Measurements from ENCODE around the gene GOLPH3L. TPM values are rescaled to one million over a fixed set of nuclear protein-coding genes. Genes with fewer than 3 reads are reported as not detected.
A peak's percentile ranks its signal among the peaks of the same experiment; 100 is the strongest.

GOLPH3L gene
- total RNA-seq, 1 donor from 2014 or later: 14.7 TPM

DNA sequence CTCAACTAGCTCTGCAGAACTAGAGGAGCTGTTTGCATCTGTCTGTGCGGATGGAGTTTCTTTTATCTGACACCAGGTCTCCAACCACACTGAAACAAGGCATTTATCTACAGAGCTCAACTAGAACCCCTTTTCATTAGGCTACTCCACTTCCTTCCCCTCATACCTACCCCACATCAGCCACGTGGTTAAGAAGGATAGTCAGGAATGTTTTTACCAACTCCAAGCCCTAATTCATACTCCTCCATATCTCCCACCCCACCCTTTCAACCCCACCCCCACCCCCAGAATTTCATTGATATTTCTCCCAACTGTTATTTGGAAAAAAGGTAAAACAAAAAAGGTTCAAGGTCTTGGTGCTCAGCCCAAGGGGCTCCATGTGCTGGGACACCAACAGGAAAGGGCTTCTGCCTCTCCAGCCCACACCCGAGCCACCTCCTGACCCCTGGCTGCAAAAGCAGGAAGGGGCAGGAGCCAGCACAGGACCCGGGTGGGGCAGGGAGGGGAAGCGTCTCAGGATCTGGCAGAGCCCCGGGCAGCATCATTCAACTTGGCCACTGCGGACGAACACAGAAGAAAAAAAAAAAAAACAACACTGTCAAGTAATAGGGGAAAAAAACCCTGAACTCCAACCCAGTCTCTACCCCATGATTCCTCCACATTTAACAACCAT, 74.5 kb downstream of the GOLPH3L start:
- H3K27me3 ChIP-seq: no peaks in the 10 kb centered on the region
- intact Hi-C loops (cut with DNase I): no loop called here
- no peaks in the 10 kb centered on the region for H3K9me3 ChIP-seq
- no peak overlapping the region for H3K4me3 ChIP-seq
- peaks cover 10 to 31% of the 10 kb centered on the region in 2 donors for H3K4me1 ChIP-seq
- TF ChIP-seq, protein P1, sequence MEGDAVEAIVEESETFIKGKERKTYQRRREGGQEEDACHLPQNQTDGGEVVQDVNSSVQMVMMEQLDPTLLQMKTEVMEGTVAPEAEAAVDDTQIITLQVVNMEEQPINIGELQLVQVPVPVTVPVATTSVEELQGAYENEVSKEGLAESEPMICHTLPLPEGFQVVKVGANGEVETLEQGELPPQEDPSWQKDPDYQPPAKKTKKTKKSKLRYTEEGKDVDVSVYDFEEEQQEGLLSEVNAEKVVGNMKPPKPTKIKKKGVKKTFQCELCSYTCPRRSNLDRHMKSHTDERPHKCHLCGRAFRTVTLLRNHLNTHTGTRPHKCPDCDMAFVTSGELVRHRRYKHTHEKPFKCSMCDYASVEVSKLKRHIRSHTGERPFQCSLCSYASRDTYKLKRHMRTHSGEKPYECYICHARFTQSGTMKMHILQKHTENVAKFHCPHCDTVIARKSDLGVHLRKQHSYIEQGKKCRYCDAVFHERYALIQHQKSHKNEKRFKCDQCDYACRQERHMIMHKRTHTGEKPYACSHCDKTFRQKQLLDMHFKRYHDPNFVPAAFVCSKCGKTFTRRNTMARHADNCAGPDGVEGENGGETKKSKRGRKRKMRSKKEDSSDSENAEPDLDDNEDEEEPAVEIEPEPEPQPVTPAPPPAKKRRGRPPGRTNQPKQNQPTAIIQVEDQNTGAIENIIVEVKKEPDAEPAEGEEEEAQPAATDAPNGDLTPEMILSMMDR (IDR thresholded peaks at IDR 0.05): no peak
- DNase-seq (ENCODE audit: low spot score in 2 of 2): peak in 1 of 2 donors; percentile 72
- H3K27ac ChIP-seq: peak overlapping the region; percentile 71 to 74
- H3K36me3 ChIP-seq: peaks cover 42 to 61% of the 10 kb centered on the region in 2 donors

DNA sequence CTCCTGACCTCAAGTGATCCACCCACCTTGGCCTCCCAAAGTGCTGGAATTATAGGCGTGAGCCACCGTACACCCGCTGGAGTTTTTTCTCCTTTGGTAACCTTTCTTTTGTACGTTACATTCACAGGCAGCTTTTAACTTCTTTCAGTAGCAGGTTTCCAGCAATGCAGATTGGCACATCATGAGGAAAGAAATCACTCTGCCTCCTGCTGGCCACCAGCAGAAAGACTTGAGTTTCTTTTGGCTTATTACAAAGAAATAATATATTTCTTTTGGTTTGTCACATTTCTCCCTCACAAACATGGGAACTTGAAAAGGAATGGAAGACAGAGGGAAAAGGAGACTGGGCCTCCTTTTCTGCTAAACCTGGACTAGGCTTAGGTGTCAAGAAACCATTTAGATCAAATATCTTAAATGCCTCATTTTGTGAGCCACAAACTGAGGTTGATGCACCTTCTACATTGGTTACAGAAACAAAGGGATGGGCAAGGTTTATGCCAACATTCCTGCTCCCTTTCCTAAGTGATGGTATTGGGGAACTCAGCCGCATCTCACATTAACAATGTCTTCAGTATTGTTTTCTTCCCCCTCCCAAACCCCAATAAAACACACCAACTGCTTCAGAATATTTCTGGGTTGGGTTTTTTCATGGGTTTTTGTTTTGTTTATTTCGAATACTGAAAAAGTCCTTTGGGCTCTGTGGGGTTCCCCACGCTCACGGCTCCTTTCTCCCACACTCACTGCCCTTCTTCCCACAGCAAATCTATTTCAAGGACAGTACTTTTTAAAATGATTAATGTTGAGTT, 75.3 kb downstream of the GOLPH3L start:
- H3K36me3 ChIP-seq: peaks cover 35 to 60% of the 10 kb centered on the region in 2 donors
- peak overlapping the region; percentile 71 to 74 for H3K27ac ChIP-seq
- TF ChIP-seq, protein P1 (IDR thresholded peaks at IDR 0.05): peak; percentile 72 to 74 (median 72)
- H3K4me3 ChIP-seq: no peak overlapping the region
- H3K4me1 ChIP-seq: peaks cover 10 to 31% of the 10 kb centered on the region in 2 donors
- no peaks in the 10 kb centered on the region for H3K9me3 ChIP-seq
- peak in 1 of 2 donors; percentile 84 for DNase-seq (ENCODE audit: low spot score in 2 of 2)
- intact Hi-C loops (cut with DNase I): loop anchor here (1.0 to 2.0 kb wide), 2 partner anchors 43 to 61 kb away; partner anchors contain the start of gene MCL1
- no peaks in the 10 kb centered on the region for H3K27me3 ChIP-seq

DNA sequence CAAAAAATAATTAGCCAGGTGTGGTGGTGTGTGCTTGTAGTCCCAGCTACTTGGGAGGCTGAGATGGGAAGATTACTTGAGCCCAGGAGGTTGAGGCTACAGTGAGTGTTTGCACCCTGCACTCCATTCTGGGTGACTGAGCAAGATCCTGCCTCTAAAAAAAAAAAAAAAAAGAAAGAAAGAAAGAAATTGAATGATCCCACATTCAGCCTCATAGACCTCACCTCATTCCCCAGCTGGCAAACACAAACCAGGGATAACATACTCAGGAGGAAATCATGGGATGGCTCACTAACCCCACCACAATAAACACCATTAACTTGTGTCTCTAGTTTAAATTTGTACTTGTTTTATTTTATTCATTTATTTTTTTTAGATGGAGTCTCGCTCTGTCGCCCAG, 76.0 kb downstream of the GOLPH3L start:
- H3K27me3 ChIP-seq: no peaks in the 10 kb centered on the region
- peak overlapping the region; percentile 71 to 74 for H3K27ac ChIP-seq
- H3K4me1 ChIP-seq: peaks cover 10 to 31% of the 10 kb centered on the region in 2 donors
- no peaks in the 10 kb centered on the region for H3K9me3 ChIP-seq
- DNase-seq (ENCODE audit: low spot score in 2 of 2): no peak
- intact Hi-C loops (cut with DNase I): loop anchor here (1.0 to 2.0 kb wide), 2 partner anchors 42 to 61 kb away; partner anchors contain the start of gene MCL1
- no peak overlapping the region for H3K4me3 ChIP-seq
- peaks cover 34 to 61% of the 10 kb centered on the region in 2 donors for H3K36me3 ChIP-seq
- TF ChIP-seq, protein P1 (IDR thresholded peaks at IDR 0.05): no peak

DNA sequence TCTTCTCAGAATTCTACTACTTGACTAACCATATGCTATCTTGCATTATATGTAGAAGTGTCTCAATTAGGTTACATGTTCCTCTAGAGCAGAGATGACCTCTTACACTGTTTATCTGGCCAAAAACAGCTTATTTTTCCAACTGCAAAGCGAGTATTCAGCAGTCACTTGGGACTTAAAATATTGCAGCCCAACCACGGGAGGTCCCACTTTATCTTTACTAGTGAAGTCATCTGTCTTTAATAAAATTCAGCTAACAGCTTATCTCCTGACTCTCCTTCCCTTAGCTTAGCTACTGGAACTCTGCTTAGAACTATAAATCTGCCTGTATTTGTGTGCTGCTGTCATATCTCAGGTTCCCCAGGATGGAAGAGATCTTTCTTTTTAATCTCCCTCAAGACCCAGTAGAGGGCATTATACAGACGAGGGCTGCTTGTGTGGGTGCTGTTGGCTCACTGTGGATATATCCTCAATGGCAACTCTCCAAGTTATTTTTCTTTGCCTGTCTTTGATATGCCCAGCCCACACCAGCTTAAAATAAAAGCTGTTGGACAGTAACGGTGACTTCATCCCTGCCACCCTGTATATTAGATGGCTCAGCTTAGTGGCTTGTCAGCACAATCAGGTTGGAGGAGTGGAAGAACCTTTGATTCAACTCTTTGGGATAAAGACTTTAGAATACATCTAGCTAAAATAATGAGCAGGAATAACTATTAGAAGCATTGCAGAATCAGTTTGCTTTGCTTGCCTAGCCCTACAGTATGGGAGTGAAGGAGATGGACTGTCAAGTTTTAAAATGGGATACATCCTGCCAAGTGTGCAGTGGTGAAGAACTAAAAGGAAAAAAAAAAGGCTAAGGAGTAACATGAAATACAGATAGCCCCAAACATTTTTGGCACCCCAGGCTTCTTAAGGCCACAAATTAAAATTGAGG, 77.1 kb downstream of the GOLPH3L start:
- intact Hi-C loops (cut with DNase I): loop anchor here (2.0 kb wide), 1 partner anchor 41 kb away; the partner anchor contains the start of gene MCL1
- TF ChIP-seq, protein P1 (IDR thresholded peaks at IDR 0.05): peak in 2 of 3 experiments; percentile 15 to 25
- H3K27ac ChIP-seq: peak overlapping the region; percentile 39 to 74
- H3K36me3 ChIP-seq: peaks cover 25 to 50% of the 10 kb centered on the region in 2 donors
- no peaks in the 10 kb centered on the region for H3K9me3 ChIP-seq
- H3K4me1 ChIP-seq: peaks cover 10 to 31% of the 10 kb centered on the region in 2 donors
- no peaks in the 10 kb centered on the region for H3K27me3 ChIP-seq
- no peak for DNase-seq (ENCODE audit: low spot score in 2 of 2)
- no peak overlapping the region for H3K4me3 ChIP-seq
